Epidermal melanocyte (primary cell): ENCODE data around the gene ERCC6.

Experiments used
- DNase-seq: peaks from one replicate; pipeline ENCODE4 v3.0.0; 2011; ENCODE audit warnings: low spot score; ENCODE audit not compliant: insufficient read length

The ERCC6 gene

GRCh38 chr10:49538381-49539319, at the start of gene ERCC6:
ERCC6 (minus strand) TSS chr10:49539121.
- DNase-seq: peak; percentile 94

- no peak for DNase-seq
Measured at GRCh38 chr10:49587981-49588380, 49.1 kb upstream of the ERCC6 start.

GRCh38 chr10:49585387-49585786, 46.5 kb upstream of the ERCC6 start:
- DNase-seq: no peak

GRCh38 chr10:49579621-49580020, 40.7 kb upstream of the ERCC6 start:
- DNase-seq: no peak

- DNase-seq: no peak
Measured at GRCh38 chr10:49578392-49578791, 39.5 kb upstream of the ERCC6 start.

- no peak for DNase-seq
Measured at GRCh38 chr10:49577182-49577925, 38.4 kb upstream of the ERCC6 start.

GRCh38 chr10:49575489-49576072, 36.7 kb upstream of the ERCC6 start:
- DNase-seq: no peak

- no peak for DNase-seq
Measured at GRCh38 chr10:49572594-49573114, 33.7 kb upstream of the ERCC6 start.

- no peak for DNase-seq
Measured at GRCh38 chr10:49571388-49571787, 32.5 kb upstream of the ERCC6 start.

GRCh38 chr10:49569031-49569631, 30.2 kb upstream of the ERCC6 start:
- DNase-seq: no peak

- no peak for DNase-seq
Measured at GRCh38 chr10:49568235-49568634, 29.3 kb upstream of the ERCC6 start.

- DNase-seq: no peak
Measured at GRCh38 chr10:49567810-49568209, 28.9 kb upstream of the ERCC6 start.

- DNase-seq: no peak
Measured at GRCh38 chr10:49564461-49565009, 25.6 kb upstream of the ERCC6 start.

- DNase-seq: no peak
Measured at GRCh38 chr10:49562893-49563292, 24.0 kb upstream of the ERCC6 start.

GRCh38 chr10:49560526-49560925, 21.6 kb upstream of the ERCC6 start:
- no peak for DNase-seq

- DNase-seq: no peak
Measured at GRCh38 chr10:49559476-49559875, 20.6 kb upstream of the ERCC6 start.

- DNase-seq: no peak
Measured at GRCh38 chr10:49558190-49558589, 19.3 kb upstream of the ERCC6 start.

- no peak for DNase-seq
Measured at GRCh38 chr10:49557681-49558080, 18.8 kb upstream of the ERCC6 start.

- DNase-seq: no peak
Measured at GRCh38 chr10:49556723-49557122, 17.8 kb upstream of the ERCC6 start.

- DNase-seq: peak; percentile 37
Measured at GRCh38 chr10:49552277-49552676, 13.4 kb upstream of the ERCC6 start.

GRCh38 chr10:49550563-49550962, 11.6 kb upstream of the ERCC6 start:
- no peak for DNase-seq
